Endothelial cell of umbilical vein (primary cell): ENCODE data around the gene KCNN1. TPM values are rescaled to one million over a fixed set of nuclear protein-coding genes. Genes with fewer than 3 reads are reported as not detected.

ENCODE experiments used
- BruUV-seq: library from RNA; stranded (reverse); fragments of 400-500 nt; replicated peaks from 2 replicates; lab custom pipeline; 2021; lab: Mats Ljungman, UMichigan
- CTCF ChIA-PET: fragments of 300-600, 350-600 bp; sonication (Branson Sonifier 250); formaldehyde crosslinking; loops from one replicate; lab custom pipeline; 2021; ENCODE audit warnings: antibody characterized with exemption, inconsistent platforms; lab: Charles Lee
- POLR2A ChIA-PET: fragments of 300-600, 350-600 bp; sonication (Branson Sonifier 250); formaldehyde crosslinking; loops from one replicate; lab custom pipeline; 2021; ENCODE audit warnings: antibody characterized with exemption, inconsistent platforms; lab: Charles Lee
- DNase-seq: peaks from one replicate; pipeline ENCODE4 v3.0.0-alpha.2; 2011; ENCODE audit warnings: low read depth, low spot score
- FAIRE-seq: peaks from 2 replicates; lab custom pipeline; 2011; peaks lifted over from hg19 to GRCh38; lab: Jason Lieb, UNC
- H2AFZ ChIP-seq: 2 replicates; pipeline ENCODE4 v1.6.0; 2012; ENCODE audit warnings: low read depth, low read length, control low read depth, inconsistent platforms
- H3K27ac ChIP-seq: 2 replicates; pipeline ENCODE4 v1.5.1; 2011; ENCODE audit warnings: low read depth, mild to moderate bottlenecking, control low read depth, low read length, moderate library complexity; ENCODE audit not compliant: insufficient read depth
- H3K27me3 ChIP-seq, 2 experiments: 2 replicates each; pipeline versions ENCODE4 v1.6.0 to v1.6.1; 2011; ENCODE audit warnings: low read length in 2 of 2, mixed read lengths in 1 of 2; ENCODE audit not compliant: control insufficient read depth in 2 of 2, insufficient read depth in 2 of 2
- H3K36me3 ChIP-seq, 2 experiments: 2 replicates in 1 of 2; 3 replicates in 1 of 2; pipeline ENCODE4 v1.5.1; 2011; ENCODE audit warnings: low read length in 2 of 2, mild to moderate bottlenecking in 1 of 2, moderate library complexity in 1 of 2; ENCODE audit not compliant: control insufficient read depth in 2 of 2, insufficient read depth in 2 of 2; ENCODE audit errors: extremely low read depth in 1 of 2
- H3K4me1 ChIP-seq: 3 replicates; pipeline ENCODE4 v1.5.1; 2011; ENCODE audit warnings: mild to moderate bottlenecking, low read length; ENCODE audit not compliant: control insufficient read depth, insufficient read depth; ENCODE audit errors: extremely low read depth
- H3K4me2 ChIP-seq: 2 replicates; pipeline ENCODE4 v1.6.1; 2011; ENCODE audit warnings: low read length, control low read depth, mixed read lengths; ENCODE audit not compliant: insufficient read depth
- H3K4me3 ChIP-seq, 3 experiments: fragments of 200-600 bp in 1 of 3; sonication (generic), shearing (Covaris generic) in 1 of 3; replicated peaks in 1 of 3; 2 replicates each; pipeline ENCODE4 v1.5.1; 2011 to 2016; ENCODE audit warnings: control low read depth in 3 of 3, low read length in 3 of 3, mild to moderate bottlenecking in 2 of 3, inconsistent platforms in 1 of 3, low read depth in 1 of 3, moderate library complexity in 1 of 3; ENCODE audit not compliant: insufficient read depth in 1 of 3
- H3K79me2 ChIP-seq: 2 replicates; pipeline ENCODE4 v1.6.0; 2012; ENCODE audit warnings: low read length, inconsistent platforms; ENCODE audit not compliant: control insufficient read depth, insufficient read depth
- H3K9ac ChIP-seq: replicated peaks from 2 replicates; pipeline ENCODE3; 2011; ENCODE audit warnings: low read length, control low read depth; ENCODE audit not compliant: insufficient read depth; ENCODE audit errors: extremely low read depth
- H3K9me1 ChIP-seq: replicated peaks from 3 replicates; pipeline ENCODE4 v1.6.0; 2011; ENCODE audit warnings: mild to moderate bottlenecking, low read length; ENCODE audit not compliant: control insufficient read depth, insufficient read depth; ENCODE audit errors: extremely low read depth
- H3K9me3 ChIP-seq: replicated peaks from 2 replicates; pipeline ENCODE4 v1.5.1; 2012; ENCODE audit warnings: low read length, inconsistent platforms; ENCODE audit not compliant: control insufficient read depth, insufficient read depth
- H4K20me1 ChIP-seq: replicated peaks from 2 replicates; pipeline ENCODE3; 2011; ENCODE audit warnings: mild to moderate bottlenecking, low read length; ENCODE audit not compliant: control insufficient read depth, insufficient read depth; ENCODE audit errors: extremely low read depth
- EZH2 ChIP-seq: IDR thresholded peaks from 2 replicates; pipeline ENCODE4 v1.6.1; 2012; ENCODE audit warnings: borderline replicate concordance, low read depth, mild to moderate bottlenecking, moderate library complexity, low read length, inconsistent platforms; ENCODE audit not compliant: severe bottlenecking
- FOS ChIP-seq: IDR thresholded peaks from 2 replicates; pipeline ENCODE4 v1.6.1; 2011; ENCODE audit warnings: mild to moderate bottlenecking, low read length, moderate library complexity, borderline replicate concordance; ENCODE audit not compliant: insufficient read depth
- GATA2 ChIP-seq: IDR thresholded peaks from 2 replicates; pipeline ENCODE4 v1.7.0; 2011; ENCODE audit warnings: low read depth, mild to moderate bottlenecking, moderate library complexity, mixed read lengths, low read length; ENCODE audit not compliant: insufficient read length, insufficient read depth
- JUN ChIP-seq: IDR thresholded peaks from 2 replicates; pipeline ENCODE4 v1.6.1; 2011; ENCODE audit warnings: borderline replicate concordance, low read depth; ENCODE audit not compliant: insufficient read length, insufficient read depth
- MYC ChIP-seq: IDR thresholded peaks from one replicate; pipeline ENCODE4 v1.6.1; 2011; ENCODE audit warnings: mild to moderate bottlenecking, low read depth, low read length
- POLR2A ChIP-seq: IDR thresholded peaks from 2 replicates; pipeline ENCODE4 v1.6.1; 2012; ENCODE audit warnings: low read depth, mild to moderate bottlenecking, control low read depth, low read length
- POLR2AphosphoS5 ChIP-seq: IDR thresholded peaks from 2 replicates; pipeline ENCODE4 v1.6.1; 2012; ENCODE audit warnings: low read depth, mild to moderate bottlenecking, control low read depth, low read length, moderate library complexity; ENCODE audit not compliant: insufficient read depth
- dilution Hi-C: fragments of 300-500 bp; cut with MboI; formaldehyde crosslinking; loops from one replicate; pipeline ENCODE4 v1.15.0; 2019; ENCODE audit warnings: low sequenced_read_pairs; ENCODE audit not compliant: extremely low pct_ligation_motif_present
- intact Hi-C: fragments of 100-400 bp; cut with micrococcal nuclease; formaldehyde crosslinking; loops from one replicate; pipeline ENCODE4 v1.10.0; 2022
- polyA plus RNA-seq, 4 experiments: library from polyadenylated mRNA; depleted of rRNA in 3 of 4; stranded (reverse) in 3 of 4; unstranded in 1 of 4; fragments of >200 nt; gene quantifications; 2 replicates each; pipeline versions ENCODE4 v1.2.1 to v1.2.3, GENCODE V29; 2011 to 2012; ENCODE audit warnings: missing spikeins in 1 of 4
- total RNA-seq: library from RNA; stranded (reverse); gene quantifications from 2 replicates; pipeline ENCODE4 v1.2.3, GENCODE V29; 2021
- TF ChIP-seq, protein P1 (sequence below), 2 donors: IDR thresholded peaks; 1 replicate in 1 of 2; 2 replicates in 1 of 2; pipeline ENCODE4 v1.5.1; 2011; ENCODE audit warnings: low read length in 2 of 2, mild to moderate bottlenecking in 2 of 2, moderate library complexity in 2 of 2, control low read depth in 1 of 2, inconsistent platforms in 1 of 2, low read depth in 1 of 2; ENCODE audit not compliant: insufficient read depth in 1 of 2; ENCODE audit errors: extremely low read depth in 1 of 2
- TF ChIP-seq, protein P2 (sequence below): IDR thresholded peaks from 2 replicates; pipeline ENCODE4 v1.6.1; 2011; ENCODE audit not compliant: insufficient read depth, insufficient read length

The KCNN1 gene
- total and polyA plus RNA-seq, 2 donors (not counting 3 experiments of a cell fraction or from before 2014, with no cell fraction given), result 0.18 to 0.80 TPM

GRCh38 chr19:17999684-18000479 lies 33.0 kb downstream of the KCNN1 start:
- FAIRE-seq (peak; percentile 50), DNase-seq (no peak)
- H2AFZ ChIP-seq, result peak overlapping the region; percentile 93
- no peaks in the 10 kb centered on the region for H3K27me3 ChIP-seq
- H3K9ac ChIP-seq, result no peak overlapping the region
- H3K9me1 ChIP-seq, result no peaks in the 10 kb centered on the region
- intact Hi-C loops, result loop anchor here (2.0 kb wide), 1 partner anchor 119 kb away; no protein-coding TSS in a partner anchor
- H3K36me3 ChIP-seq, result no peaks in the 10 kb centered on the region
- H3K4me1 ChIP-seq, result peaks cover 15% of the 10 kb centered on the region
- H4K20me1 ChIP-seq, result no peaks in the 10 kb centered on the region
- H3K4me3 ChIP-seq, result no peak overlapping the region
- no peak overlapping the region for H3K4me2 ChIP-seq
- CTCF ChIA-PET, result interaction anchor here (1.1 to 2.3 kb wide), 4 partner anchors 52 to 225 kb away, joined by 3 to 10 read pairs (median 4); no protein-coding TSS in a partner anchor
- no TSS peak for BruUV-seq
- H3K79me2 ChIP-seq, result peaks cover 14% of the 10 kb centered on the region
- H3K9me3 ChIP-seq, result no peaks in the 10 kb centered on the region
- POLR2A ChIA-PET, result no interaction called here
- H3K27ac ChIP-seq, result peak overlapping the region; percentile 37
- dilution Hi-C loops, result no loop called here
- no peak for TF ChIP-seq JUN
- TF ChIP-seq, protein P1, sequence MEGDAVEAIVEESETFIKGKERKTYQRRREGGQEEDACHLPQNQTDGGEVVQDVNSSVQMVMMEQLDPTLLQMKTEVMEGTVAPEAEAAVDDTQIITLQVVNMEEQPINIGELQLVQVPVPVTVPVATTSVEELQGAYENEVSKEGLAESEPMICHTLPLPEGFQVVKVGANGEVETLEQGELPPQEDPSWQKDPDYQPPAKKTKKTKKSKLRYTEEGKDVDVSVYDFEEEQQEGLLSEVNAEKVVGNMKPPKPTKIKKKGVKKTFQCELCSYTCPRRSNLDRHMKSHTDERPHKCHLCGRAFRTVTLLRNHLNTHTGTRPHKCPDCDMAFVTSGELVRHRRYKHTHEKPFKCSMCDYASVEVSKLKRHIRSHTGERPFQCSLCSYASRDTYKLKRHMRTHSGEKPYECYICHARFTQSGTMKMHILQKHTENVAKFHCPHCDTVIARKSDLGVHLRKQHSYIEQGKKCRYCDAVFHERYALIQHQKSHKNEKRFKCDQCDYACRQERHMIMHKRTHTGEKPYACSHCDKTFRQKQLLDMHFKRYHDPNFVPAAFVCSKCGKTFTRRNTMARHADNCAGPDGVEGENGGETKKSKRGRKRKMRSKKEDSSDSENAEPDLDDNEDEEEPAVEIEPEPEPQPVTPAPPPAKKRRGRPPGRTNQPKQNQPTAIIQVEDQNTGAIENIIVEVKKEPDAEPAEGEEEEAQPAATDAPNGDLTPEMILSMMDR (IDR thresholded peaks at IDR 0.05; ENCODE audit: extremely low read depth in 1 of 2, insufficient read depth in 1 of 2, low read depth in 1 of 2, low read length in 2 of 2), result no peak
- no peak for TF ChIP-seq POLR2AphosphoS5
- TF ChIP-seq, protein P2, sequence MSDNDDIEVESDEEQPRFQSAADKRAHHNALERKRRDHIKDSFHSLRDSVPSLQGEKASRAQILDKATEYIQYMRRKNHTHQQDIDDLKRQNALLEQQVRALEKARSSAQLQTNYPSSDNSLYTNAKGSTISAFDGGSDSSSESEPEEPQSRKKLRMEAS, result no peak
- TF ChIP-seq POLR2A, result no peak
- no peak for TF ChIP-seq EZH2
- TF ChIP-seq MYC, result no peak
- TF ChIP-seq FOS, result no peak
- TF ChIP-seq GATA2, result no peak
